BJ (cell line): ENCODE measurements around the gene FRMPD1. TPM values are rescaled to one million over a fixed set of nuclear protein-coding genes. Genes with fewer than 3 reads are reported as not detected.

Source experiments
- CTCF ChIA-PET: fragments of 350-600 bp; formaldehyde crosslinking; extraction: SDS; loops from one replicate; lab custom pipeline; 2021; ENCODE audit warnings: antibody characterized with exemption, inconsistent platforms; lab: Yijun Ruan, JAX
- POLR2A ChIA-PET: fragments of 300-600 bp; sonication (Branson Sonifier 250); formaldehyde crosslinking; extraction: SDS; loops from one replicate; lab custom pipeline; 2021; ENCODE audit warnings: antibody characterized with exemption; lab: Charles Lee
- DNase-seq: peaks from one replicate; pipeline ENCODE4 v3.0.0-alpha.2; 2011; ENCODE audit warnings: low read depth
- H3K27me3 ChIP-seq: 2 replicates; pipeline ENCODE4 v1.6.0; 2011; ENCODE audit warnings: low read length; ENCODE audit not compliant: control insufficient read depth, insufficient read depth
- H3K36me3 ChIP-seq: 2 replicates; pipeline ENCODE4 v1.5.1; 2011; ENCODE audit warnings: low read length; ENCODE audit not compliant: control insufficient read depth, insufficient read depth
- H3K4me3 ChIP-seq: 2 replicates; pipeline ENCODE4 v1.5.1; 2011; ENCODE audit warnings: low read depth, mild to moderate bottlenecking, control low read depth, low read length
- CTCF ChIP-seq: IDR thresholded peaks from 2 replicates; pipeline ENCODE4 v1.5.1; 2011; ENCODE audit warnings: low read depth, mild to moderate bottlenecking, control low read depth, inconsistent platforms, low read length, moderate library complexity; ENCODE audit not compliant: insufficient read depth
- polyA plus RNA-seq: library from polyadenylated mRNA; depleted of rRNA; stranded (reverse); fragments of >200 nt; gene quantifications from 2 replicates; pipeline ENCODE4 v1.2.3, GENCODE V29; 2011

FRMPD1 gene
- polyA plus RNA-seq, 1 experiment = not detected

GRCh38 chr9:37618817-37619216 lies 31.9 kb upstream of the FRMPD1 start:
- CTCF ChIA-PET = no interaction called here
- POLR2A ChIA-PET = no interaction called here
- Histone ChIP-seq H3K27me3 (no peaks in the 10 kb centered on the region), H3K4me3 (no peak overlapping the region), H3K36me3 (no peaks in the 10 kb centered on the region)
- TF ChIP-seq CTCF = no peak
- DNase-seq = no peak

GRCh38 chr9:37619806-37620205 lies 30.9 kb upstream of the FRMPD1 start:
- TF ChIP-seq CTCF = no peak
- CTCF ChIA-PET = interaction anchor here (0.7 kb wide), 1 partner anchor 479 kb away, joined by 3 read pairs; no protein-coding TSS in a partner anchor
- POLR2A ChIA-PET = no interaction called here
- no peak overlapping the region for H3K4me3 ChIP-seq
- no peaks in the 10 kb centered on the region for H3K27me3 ChIP-seq
- DNase-seq = no peak
- H3K36me3 ChIP-seq = no peaks in the 10 kb centered on the region

GRCh38 chr9:37620396-37620795 lies 30.4 kb upstream of the FRMPD1 start:
- no peaks in the 10 kb centered on the region for H3K36me3 ChIP-seq
- H3K27me3 ChIP-seq = no peaks in the 10 kb centered on the region
- POLR2A ChIA-PET = no interaction called here
- H3K4me3 ChIP-seq = no peak overlapping the region
- CTCF ChIA-PET = interaction anchor here (0.6 to 0.7 kb wide), 2 partner anchors 15 to 479 kb away, joined by 3 read pairs; no protein-coding TSS in a partner anchor
- DNase-seq = no peak
- TF ChIP-seq CTCF = no peak

GRCh38 chr9:37621273-37622121 lies 29.3 kb upstream of the FRMPD1 start:
- Histone ChIP-seq H3K27me3 (no peaks in the 10 kb centered on the region; the same call in 1 of the 2 replicates), H3K4me3 (no peak overlapping the region), H3K36me3 (no peaks in the 10 kb centered on the region)
- POLR2A ChIA-PET = no interaction called here
- no peak for TF ChIP-seq CTCF
- DNase-seq = no peak
- CTCF ChIA-PET = no interaction called here

GRCh38 chr9:37622462-37622861 lies 28.3 kb upstream of the FRMPD1 start:
- no peaks in the 10 kb centered on the region for H3K36me3 ChIP-seq
- no peak for DNase-seq
- no peak overlapping the region for H3K4me3 ChIP-seq
- CTCF ChIA-PET = no interaction called here
- no peaks in the 10 kb centered on the region; the same call in 1 of the 2 replicates for H3K27me3 ChIP-seq
- TF ChIP-seq CTCF = no peak
- POLR2A ChIA-PET = interaction anchor here (0.6 kb wide), 2 partner anchors 17 to 18 kb away, joined by 3 to 5 read pairs; no protein-coding TSS in a partner anchor
